Stimulated activated CD4-positive, alpha-beta T cell treated with anti-CD3 and anti-CD28 coated beads, Interleukin-4, amount 100 ng/mL, for 24 hours (primary cell): Measurements from ENCODE around the gene AHR.
"Not testable (repeated sequence)": the region's sequence is repeated elsewhere in the genome, so short reads cannot be mapped to it uniquely, and the experiment has no call there.

ENCODE experiments used
- DNase-seq: peaks from one replicate; pipeline ENCODE4 v3.0.0-alpha.2; 2020

AHR gene

GRCh38 chr7:17342756-17343155 lies 44.3 kb downstream of the AHR start:
- DNase-seq: no peak

- no peak for DNase-seq
Observed at GRCh38 chr7:17347401-17347800, 48.9 kb downstream of the AHR start.

- not testable (repeated sequence) for DNase-seq
Observed at GRCh38 chr7:17348932-17349331, 50.5 kb downstream of the AHR start.

GRCh38 chr7:17350321-17350720 lies 51.9 kb downstream of the AHR start:
- DNase-seq: not testable (repeated sequence)

GRCh38 chr7:17353650-17354419 lies 55.4 kb downstream of the AHR start:
- not testable (repeated sequence) for DNase-seq

- no peak for DNase-seq
Observed at GRCh38 chr7:17354473-17354872, 56.0 kb downstream of the AHR start.

GRCh38 chr7:17355050-17355449 lies 56.6 kb downstream of the AHR start:
- DNase-seq: no peak

GRCh38 chr7:17357952-17358351 lies 59.5 kb downstream of the AHR start:
- DNase-seq: no peak

GRCh38 chr7:17359610-17360009 lies 61.2 kb downstream of the AHR start:
- DNase-seq: no peak

- no peak for DNase-seq
Observed at GRCh38 chr7:17362439-17363105, 64.1 kb downstream of the AHR start.

- DNase-seq: no peak
Observed at GRCh38 chr7:17364671-17365070, 66.2 kb downstream of the AHR start.

- no peak for DNase-seq
Observed at GRCh38 chr7:17365775-17366174, 67.3 kb downstream of the AHR start.

- DNase-seq: no peak
Observed at GRCh38 chr7:17367502-17367901, 69.0 kb downstream of the AHR start.

- no peak for DNase-seq
Observed at GRCh38 chr7:17368856-17369524, 70.5 kb downstream of the AHR start.

- no peak for DNase-seq
Observed at GRCh38 chr7:17369691-17370426, 71.4 kb downstream of the AHR start.

- no peak for DNase-seq
Observed at GRCh38 chr7:17370901-17371585, 72.6 kb downstream of the AHR start.

GRCh38 chr7:17371671-17372524 lies 73.4 kb downstream of the AHR start:
- DNase-seq: no peak

- DNase-seq: no peak
Observed at GRCh38 chr7:17374157-17374556, 75.7 kb downstream of the AHR start.

- no peak for DNase-seq
Observed at GRCh38 chr7:17374654-17375053, 76.2 kb downstream of the AHR start.

- DNase-seq: no peak
Observed at GRCh38 chr7:17376595-17376994, 78.1 kb downstream of the AHR start.
